ENCODE measurements around the gene LPIN3. TPM values are rescaled to one million over a fixed set of nuclear protein-coding genes. Genes with fewer than 3 reads are reported as not detected.

The LPIN3 gene
- total RNA-seq, 1 experiment from 2014 or later, result 3.8 TPM

DNA sequence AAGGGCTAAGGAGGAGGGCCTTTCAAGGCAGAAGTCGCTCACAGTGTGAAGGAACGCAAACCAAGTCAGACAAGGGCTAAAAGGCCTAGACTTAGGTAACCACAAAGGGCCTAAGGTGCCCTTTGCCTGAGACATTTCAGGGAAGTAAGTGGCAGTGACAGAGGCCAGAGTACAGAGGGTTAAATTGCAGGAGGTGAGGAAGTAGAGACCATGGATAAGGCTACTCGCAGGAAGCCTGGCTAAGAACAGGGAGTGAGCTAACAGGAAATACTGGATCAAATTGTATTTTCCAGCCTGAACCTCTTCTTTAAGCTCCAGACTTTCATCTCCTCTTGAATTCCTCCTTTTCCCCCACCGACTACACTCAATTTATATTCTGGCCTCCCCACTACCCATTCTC, 39.7 kb upstream of the LPIN3 start:
- Histone ChIP-seq H3K27ac (ENCODE audit: insufficient read length, low read depth, low read length) (no peak overlapping the region), H3K23ac (ENCODE audit: insufficient read length, low read depth, low read length) (no peak overlapping the region), H3T11ph (ENCODE audit: low read length) (no peak overlapping the region), H3K4me2 (ENCODE audit: insufficient read depth, insufficient read length, low read length) (no peak overlapping the region), H3K27me3 (ENCODE audit: insufficient read depth, low read length) (no peaks in the 10 kb centered on the region), H2AFZ (ENCODE audit: low read length) (no peak overlapping the region), H4K20me1 (ENCODE audit: control insufficient read depth, insufficient read depth, insufficient read length) (no peaks in the 10 kb centered on the region), H3K4me1 (ENCODE audit: insufficient read depth, low read length) (peaks cover 5% of the 10 kb centered on the region; the same call in 1 of the 2 replicates), H2BK12ac (ENCODE audit: insufficient read length, low read depth, low read length) (no peak overlapping the region), H3K23me2 (ENCODE audit: insufficient read length, low read depth, low read length, poor library complexity, severe bottlenecking) (no peaks in the 10 kb centered on the region), H2BK15ac (ENCODE audit: low read depth, low read length) (no peak overlapping the region), H3K9ac (ENCODE audit: extremely low read depth, insufficient read length, low read length) (no peak overlapping the region), H3K14ac (ENCODE audit: insufficient read depth, low read length) (no peak overlapping the region), H2AK5ac (ENCODE audit: insufficient read length, low read length) (no peak overlapping the region), H3K4ac (ENCODE audit: low read depth, low read length) (no peak overlapping the region), H4K5ac (ENCODE audit: insufficient read length, low read depth, low read length) (no peak overlapping the region), H3K79me2 (ENCODE audit: insufficient read depth, low read length) (no peaks in the 10 kb centered on the region), H2BK5ac (ENCODE audit: insufficient read length, low read length) (no peak overlapping the region), H3K56ac (ENCODE audit: insufficient read length, low read depth, low read length) (no peak overlapping the region), H3K18ac (ENCODE audit: insufficient read length, low read depth, low read length) (no peak overlapping the region), H2BK120ac (ENCODE audit: low read depth, low read length, poor library complexity, severe bottlenecking) (no peak overlapping the region), H3K9me3 (ENCODE audit: control insufficient read depth, low read depth, low read length) (no peaks in the 10 kb centered on the region), H3K79me1 (ENCODE audit: insufficient read depth, low read depth, low read length, poor library complexity, severe bottlenecking) (no peaks in the 10 kb centered on the region), H4K8ac (replicated peaks; ENCODE audit: insufficient read length, low read depth, low read length) (no peak overlapping the region), H2BK20ac (ENCODE audit: low read depth, low read length, poor library complexity, severe bottlenecking) (no peak overlapping the region), H4K91ac (ENCODE audit: insufficient read length, low read depth, low read length) (no peak overlapping the region)
- TF ChIP-seq, protein P1, sequence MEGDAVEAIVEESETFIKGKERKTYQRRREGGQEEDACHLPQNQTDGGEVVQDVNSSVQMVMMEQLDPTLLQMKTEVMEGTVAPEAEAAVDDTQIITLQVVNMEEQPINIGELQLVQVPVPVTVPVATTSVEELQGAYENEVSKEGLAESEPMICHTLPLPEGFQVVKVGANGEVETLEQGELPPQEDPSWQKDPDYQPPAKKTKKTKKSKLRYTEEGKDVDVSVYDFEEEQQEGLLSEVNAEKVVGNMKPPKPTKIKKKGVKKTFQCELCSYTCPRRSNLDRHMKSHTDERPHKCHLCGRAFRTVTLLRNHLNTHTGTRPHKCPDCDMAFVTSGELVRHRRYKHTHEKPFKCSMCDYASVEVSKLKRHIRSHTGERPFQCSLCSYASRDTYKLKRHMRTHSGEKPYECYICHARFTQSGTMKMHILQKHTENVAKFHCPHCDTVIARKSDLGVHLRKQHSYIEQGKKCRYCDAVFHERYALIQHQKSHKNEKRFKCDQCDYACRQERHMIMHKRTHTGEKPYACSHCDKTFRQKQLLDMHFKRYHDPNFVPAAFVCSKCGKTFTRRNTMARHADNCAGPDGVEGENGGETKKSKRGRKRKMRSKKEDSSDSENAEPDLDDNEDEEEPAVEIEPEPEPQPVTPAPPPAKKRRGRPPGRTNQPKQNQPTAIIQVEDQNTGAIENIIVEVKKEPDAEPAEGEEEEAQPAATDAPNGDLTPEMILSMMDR (conservative IDR thresholded peaks at IDR 0.05), result no peak
- H3K27ac Mint-ChIP-seq, result no peak overlapping the region; a peak in 1 of 7 replicates
- no peaks in the 10 kb centered on the region for H3K36me3 Mint-ChIP-seq (ENCODE audit: insufficient read depth in 1 of 3, low read depth in 3 of 3)
- no CpG with 5 or more reads among the region's 4 CpGs for WGBS (ENCODE audit: extremely low coverage, insufficient read length, low lambda C conversion rate)
- DNase-seq, result no peak
- peaks cover 18 to 25% of the 10 kb centered on the region in 2 experiments for H3K4me1 Mint-ChIP-seq
- H3K9me3 Mint-ChIP-seq, result no peaks in the 10 kb centered on the region
- no peak overlapping the region for H3K4me3 Mint-ChIP-seq
- H3K27me3 Mint-ChIP-seq (ENCODE audit: low read depth), result no peaks in the 10 kb centered on the region; the same call in 1 of the 2 replicates

Data from H9 (cell line).